GM12873 (cell line): Measurements from ENCODE around the gene TMEM31.

Source experiments
- CTCF ChIP-seq: IDR thresholded peaks from 2 replicates; pipeline ENCODE4 v1.5.1; 2012; ENCODE audit warnings: low read depth, mild to moderate bottlenecking, moderate library complexity, low read length, control low read depth; ENCODE audit not compliant: insufficient read depth; ENCODE audit errors: missing control alignments

Gene TMEM31

GRCh38 chrX:103710609-103711008, at the start of gene TMEM31:
Gene TMEM31, plus strand, starts transcription at chrX:103710909. Its CDS starts 1,350 bp downstream, at chrX:103712259.
- no peak for TF ChIP-seq CTCF

- TF ChIP-seq CTCF: no peak
Measured at GRCh38 chrX:103663981-103664762, 46.5 kb upstream of the TMEM31 start.

GRCh38 chrX:103666202-103667107, 44.3 kb upstream of the TMEM31 start:
- no peak for TF ChIP-seq CTCF

- TF ChIP-seq CTCF: no peak
Measured at GRCh38 chrX:103669745-103670144, 41.0 kb upstream of the TMEM31 start.

- TF ChIP-seq CTCF: no peak
Measured at GRCh38 chrX:103674531-103675454, 35.9 kb upstream of the TMEM31 start.

- TF ChIP-seq CTCF: no peak
Measured at GRCh38 chrX:103678199-103678993, 32.3 kb upstream of the TMEM31 start.
